ENCODE measurements around the gene EFHC1.

- TF ChIP-seq CTCF (IDR thresholded peaks at IDR 0.05), result no peak
- TF ChIP-seq SIN3A (IDR thresholded peaks at IDR 0.05; ENCODE audit: borderline replicate concordance, insufficient read depth, low read depth, low read length), result no peak
- TF ChIP-seq TCF7L2 (IDR thresholded peaks at IDR 0.05; ENCODE audit: low read depth, low read length), result no peak
- TF ChIP-seq POLR2AphosphoS5 (IDR thresholded peaks at IDR 0.05; ENCODE audit: low read depth, low read length), result no peak
Observed at GRCh38 chr6:52509281-52510212, 89.4 kb downstream of the EFHC1 start.

All from Panc1 (cell line).